Effector memory CD8-positive, alpha-beta T cell (primary cell): ENCODE data around the gene UROC1.

Experiments used
- ATAC-seq: fragments of 150-1000 bp; cut with Tn5 transposase; replicated peaks from 2 replicates; pipeline ENCODE4 v1.10.0; 2021; ENCODE audit warnings: mild to moderate bottlenecking, moderate library complexity
- DNase-seq, 3 experiments: peaks; one replicate each; pipeline ENCODE4 v3.0.0; 2021
- H3K27ac Mint-ChIP-seq, 2 donors: one replicate each; pipeline ENCODE4 v1.8.0; 2022; ENCODE audit warnings: mild to moderate bottlenecking in 2 of 2, mixed read lengths in 2 of 2, moderate library complexity in 2 of 2
- H3K27me3 Mint-ChIP-seq, 2 donors: one replicate each; pipeline ENCODE4 v1.8.0; 2022; ENCODE audit warnings: mixed read lengths in 2 of 2
- H3K36me3 Mint-ChIP-seq: one replicate; pipeline ENCODE4 v1.8.0; 2022; ENCODE audit warnings: mild to moderate bottlenecking, moderate library complexity, mixed read lengths; ENCODE audit not compliant: insufficient read depth
- H3K4me1 Mint-ChIP-seq, 2 donors: one replicate each; pipeline ENCODE4 v1.8.0; 2022; ENCODE audit warnings: low read depth in 2 of 2, mixed read lengths in 2 of 2
- H3K4me3 Mint-ChIP-seq, 2 donors: one replicate each; pipeline ENCODE4 v1.8.0; 2022; ENCODE audit warnings: mild to moderate bottlenecking in 2 of 2, mixed read lengths in 2 of 2, moderate library complexity in 2 of 2
- H3K9me3 Mint-ChIP-seq, 2 donors: one replicate each; pipeline ENCODE4 v1.8.0; 2022; ENCODE audit warnings: mixed read lengths in 2 of 2

The UROC1 gene

DNA sequence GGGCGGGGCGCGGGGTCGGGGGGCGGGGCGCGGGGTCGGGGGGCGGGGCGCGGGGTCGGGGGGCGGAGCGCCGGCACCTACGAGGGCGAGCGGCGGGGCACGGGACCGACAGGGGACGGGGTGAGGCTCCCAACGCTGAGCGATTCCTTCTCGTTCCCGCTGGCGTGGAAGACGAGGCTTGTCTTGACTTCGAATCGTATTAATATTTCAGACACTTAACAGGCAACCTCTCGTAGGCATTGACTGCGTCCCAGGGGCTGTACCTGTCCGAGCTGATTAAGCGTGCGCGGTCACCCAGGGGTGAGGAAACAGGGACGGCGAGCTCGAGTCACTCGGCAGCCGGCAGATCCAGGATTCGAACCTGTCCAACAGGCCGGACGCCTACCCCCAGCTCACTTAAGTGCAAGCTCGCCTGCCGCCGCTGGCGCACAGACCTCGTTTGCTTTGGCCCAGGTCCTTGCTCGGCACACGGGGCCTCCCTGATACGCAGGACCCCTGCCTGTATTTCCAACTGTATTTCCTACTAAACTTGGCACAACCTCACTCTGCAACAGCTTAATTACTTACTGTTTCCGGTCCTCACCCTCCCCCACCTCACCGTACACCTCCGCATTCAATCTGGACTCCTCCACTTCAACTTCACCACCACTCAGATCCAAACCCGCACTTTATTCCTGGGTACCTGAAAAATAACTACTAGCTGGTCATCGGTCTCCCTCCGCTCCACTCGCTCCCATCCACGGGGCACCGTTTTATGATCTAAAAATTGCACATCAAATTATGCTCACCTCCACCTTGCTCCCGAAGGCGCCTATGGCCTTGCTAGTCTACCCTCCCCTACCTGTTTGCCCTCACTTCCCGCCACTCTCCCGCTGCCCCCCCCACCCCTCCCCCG, 41.2 kb downstream of the UROC1 start:
- peak overlapping the region; percentile 56 to 65 for H3K27ac Mint-ChIP-seq
- no peaks in the 10 kb centered on the region for H3K27me3 Mint-ChIP-seq
- no peaks in the 10 kb centered on the region for H3K9me3 Mint-ChIP-seq
- ATAC-seq, result peak; percentile 32
- peaks cover 40% of the 10 kb centered on the region for H3K36me3 Mint-ChIP-seq
- peaks cover 31% of the 10 kb centered on the region in 2 donors for H3K4me1 Mint-ChIP-seq
- H3K4me3 Mint-ChIP-seq, result peak overlapping the region; percentile 68 to 76
- DNase-seq, result peak in 1 of 3 experiments; percentile 56

GRCh38 chr3:126475413-126476114, 42.0 kb downstream of the UROC1 start, which contains the start of gene ZXDC:
ZXDC (minus strand) TSS chr3:126475891; CDS start chr3:126475865, 26 bp downstream.
- DNase-seq (peak; percentile 81 to 86 (median 83)), ATAC-seq (peak; percentile 77)
- peak within 1 kb of the TSS; percentile 78 to 86 for H3K27ac Mint-ChIP-seq
- H3K4me1 Mint-ChIP-seq, result peaks cover 31% of the 10 kb centered on the region in 2 donors
- peak within 1 kb of the TSS; percentile 68 to 76 for H3K4me3 Mint-ChIP-seq
- H3K9me3 Mint-ChIP-seq, result no peaks in the 10 kb centered on the region
- H3K27me3 Mint-ChIP-seq, result no peaks in the 10 kb centered on the region
- peaks cover 48% of the 10 kb centered on the region for H3K36me3 Mint-ChIP-seq

GRCh38 chr3:126474498-126475412, 42.8 kb downstream of the UROC1 start:
- Mint-ChIP-seq H3K4me3 (peak overlapping the region; percentile 68 to 76), H3K9me3 (no peaks in the 10 kb centered on the region), H3K27me3 (no peaks in the 10 kb centered on the region), H3K4me1 (peaks cover 35% of the 10 kb centered on the region in 2 donors), H3K27ac (peak overlapping the region; percentile 78 to 86), H3K36me3 (peaks cover 53% of the 10 kb centered on the region)
- peak; percentile 4 for ATAC-seq
- peak in 2 of 3 experiments; percentile 9 to 10 for DNase-seq

GRCh38 chr3:126473292-126474168, 44.0 kb downstream of the UROC1 start:
- Mint-ChIP-seq H3K4me1 (peaks cover 46 to 48% of the 10 kb centered on the region in 2 donors), H3K27me3 (no peaks in the 10 kb centered on the region), H3K4me3 (peak overlapping the region; percentile 68 to 76), H3K27ac (peak overlapping the region; percentile 65 to 79), H3K36me3 (peaks cover 65% of the 10 kb centered on the region), H3K9me3 (no peaks in the 10 kb centered on the region)
- ATAC-seq, result no peak
- no peak for DNase-seq

DNA sequence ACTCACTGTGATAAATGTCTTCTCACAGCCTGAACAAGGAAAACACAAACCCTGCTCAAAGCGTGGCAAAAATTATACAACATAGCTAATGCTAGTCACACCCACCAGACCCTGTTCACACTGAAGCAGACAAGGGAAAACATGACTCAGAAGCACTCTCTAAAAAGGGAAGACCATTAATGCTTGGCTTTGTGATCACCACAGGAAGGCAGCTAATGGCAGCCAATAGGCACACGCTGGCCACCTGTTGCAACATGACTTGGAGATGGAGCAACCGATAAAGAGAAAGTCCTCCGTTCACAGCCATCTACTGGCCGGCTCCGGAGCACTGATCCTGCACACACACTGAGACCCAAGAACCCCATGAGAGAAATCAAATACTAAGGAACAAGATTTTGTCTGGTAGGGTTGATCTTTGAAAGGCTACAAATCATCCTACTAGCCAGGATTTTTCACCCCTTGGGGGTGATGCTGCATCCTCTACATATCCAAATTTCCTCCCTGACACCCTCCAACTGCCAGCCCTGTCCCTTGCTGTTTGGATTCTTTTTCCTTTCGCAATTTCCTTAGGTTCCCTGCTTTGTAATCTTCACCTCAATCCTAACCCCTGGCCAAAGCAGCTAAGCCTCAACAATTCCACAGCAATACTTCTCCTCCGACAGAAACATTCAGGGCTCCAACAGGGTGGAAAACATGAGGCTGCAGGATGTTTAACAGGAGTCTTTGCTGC, 45.1 kb downstream of the UROC1 start:
- no peak for ATAC-seq
- no peaks in the 10 kb centered on the region for H3K9me3 Mint-ChIP-seq
- no peaks in the 10 kb centered on the region for H3K27me3 Mint-ChIP-seq
- peaks cover 76% of the 10 kb centered on the region for H3K36me3 Mint-ChIP-seq
- H3K4me1 Mint-ChIP-seq, result peaks cover 50 to 52% of the 10 kb centered on the region in 2 donors
- peak overlapping the region; percentile 68 to 76 for H3K4me3 Mint-ChIP-seq
- peak overlapping the region; percentile 65 to 79 for H3K27ac Mint-ChIP-seq
- no peak for DNase-seq

- peak overlapping the region in 1 of 2 donors; percentile 42 for H3K4me3 Mint-ChIP-seq
- peaks cover 49 to 55% of the 10 kb centered on the region in 2 donors for H3K4me1 Mint-ChIP-seq
- H3K27ac Mint-ChIP-seq, result peak overlapping the region in 1 of 2 donors; percentile 94
- DNase-seq, result no peak
- peaks cover 94% of the 10 kb centered on the region for H3K36me3 Mint-ChIP-seq
- ATAC-seq, result no peak
- H3K27me3 Mint-ChIP-seq, result no peaks in the 10 kb centered on the region
- no peaks in the 10 kb centered on the region for H3K9me3 Mint-ChIP-seq
These were observed 48.1 kb downstream of the UROC1 start for GRCh38 chr3:126469479-126469878.

GRCh38 chr3:126468028-126468891, 49.3 kb downstream of the UROC1 start:
- Mint-ChIP-seq H3K4me1 (peaks cover 37 to 45% of the 10 kb centered on the region in 2 donors), H3K9me3 (no peaks in the 10 kb centered on the region), H3K27me3 (no peaks in the 10 kb centered on the region), H3K4me3 (no peak overlapping the region), H3K36me3 (peaks cover 93% of the 10 kb centered on the region), H3K27ac (peak overlapping the region; percentile 42 to 94)
- ATAC-seq (no peak), DNase-seq (no peak)

- Mint-ChIP-seq H3K9me3 (no peaks in the 10 kb centered on the region), H3K27ac (peak overlapping the region in 1 of 2 donors; percentile 44), H3K36me3 (peaks cover 94% of the 10 kb centered on the region), H3K4me1 (peaks cover 30 to 38% of the 10 kb centered on the region in 2 donors), H3K27me3 (no peaks in the 10 kb centered on the region), H3K4me3 (no peak overlapping the region)
- ATAC-seq (no peak), DNase-seq (no peak)
These were observed 50.0 kb downstream of the UROC1 start for GRCh38 chr3:126467611-126467955.

GRCh38 chr3:126466886-126467610, 50.5 kb downstream of the UROC1 start:
- H3K27me3 Mint-ChIP-seq, result no peaks in the 10 kb centered on the region
- H3K4me1 Mint-ChIP-seq, result peaks cover 25 to 35% of the 10 kb centered on the region in 2 donors
- DNase-seq (no peak), ATAC-seq (peak; percentile 22)
- peak overlapping the region in 1 of 2 donors; percentile 71 for H3K27ac Mint-ChIP-seq
- peak overlapping the region in 1 of 2 donors; percentile 22 for H3K4me3 Mint-ChIP-seq
- no peaks in the 10 kb centered on the region for H3K9me3 Mint-ChIP-seq
- peaks cover 95% of the 10 kb centered on the region for H3K36me3 Mint-ChIP-seq

DNA sequence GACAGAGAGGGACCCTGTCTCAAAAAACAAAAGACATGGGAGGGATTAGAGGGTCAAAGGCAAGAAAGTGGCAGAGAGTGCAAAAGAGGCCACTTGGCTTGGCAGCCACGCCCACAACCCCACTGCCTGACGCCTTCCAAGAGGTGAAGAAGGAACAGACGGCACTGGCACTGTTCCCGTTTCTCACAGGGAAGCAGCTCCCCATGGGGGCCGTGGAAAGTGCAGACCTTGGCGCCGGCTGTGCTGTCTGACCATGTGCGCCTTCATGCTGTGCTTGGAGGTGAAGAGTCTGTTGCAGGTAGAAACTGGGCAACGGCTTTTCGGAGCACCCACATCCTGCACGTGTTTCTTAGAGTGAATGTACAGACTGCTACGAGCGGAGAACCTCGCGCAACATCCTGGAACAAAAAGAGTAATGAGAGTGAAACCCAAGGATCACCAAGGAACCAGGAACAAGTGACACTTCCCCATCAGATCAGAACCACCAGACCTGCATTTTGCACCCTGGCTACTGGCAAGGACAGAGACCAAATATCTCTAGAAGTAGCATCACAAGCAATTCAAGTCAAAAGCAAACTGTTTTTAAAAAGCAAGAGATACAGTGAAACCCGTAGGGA, 51.5 kb downstream of the UROC1 start:
- DNase-seq (no peak), ATAC-seq (no peak)
- peaks cover 95% of the 10 kb centered on the region for H3K36me3 Mint-ChIP-seq
- no peak overlapping the region for H3K4me3 Mint-ChIP-seq
- no peaks in the 10 kb centered on the region for H3K27me3 Mint-ChIP-seq
- no peaks in the 10 kb centered on the region for H3K9me3 Mint-ChIP-seq
- H3K4me1 Mint-ChIP-seq, result peaks cover 25 to 35% of the 10 kb centered on the region in 2 donors
- H3K27ac Mint-ChIP-seq, result peak overlapping the region in 1 of 2 donors; percentile 71
